A673 (cell line): Measurements from ENCODE around the gene FREY1. TPM values are rescaled to one million over a fixed set of nuclear protein-coding genes. Genes with fewer than 3 reads are reported as not detected.

Experiments used
- BruUV-seq: library from RNA; stranded (reverse); fragments of 400-500 nt; replicated peaks from 2 replicates; lab custom pipeline; 2021; lab: Mats Ljungman, UMichigan
- CTCF ChIA-PET: fragments of 300-600 bp; sonication (Branson Sonifier 250); formaldehyde crosslinking; loops from one replicate; lab custom pipeline; 2022; ENCODE audit warnings: antibody characterized with exemption; lab: Charles Lee
- POLR2A ChIA-PET: fragments of 300-600 bp; sonication (Branson Sonifier 250); formaldehyde crosslinking; loops from one replicate; lab custom pipeline; 2022; ENCODE audit warnings: antibody characterized with exemption; ENCODE audit not compliant: low non-redundant PET; lab: Charles Lee
- DNase-seq: peaks from one replicate; pipeline ENCODE4 v3.0.0-alpha.2; 2015; ENCODE audit warnings: low spot score
- H3K27ac ChIP-seq: fragments of 200-600 bp; sonication (generic); 2 replicates; pipeline ENCODE4 v1.5.1; 2016; ENCODE audit warnings: mixed run types, low read depth, mild to moderate bottlenecking, mixed read lengths, antibody characterized with exemption, low read length; ENCODE audit not compliant: poor library complexity, severe bottlenecking
- H3K27me3 ChIP-seq: fragments of 200-600 bp; sonication (generic); replicated peaks from 2 replicates; pipeline ENCODE4 v1.6.1; 2017; ENCODE audit warnings: mixed run types, low read depth, mild to moderate bottlenecking, mixed read lengths, antibody characterized with exemption, low read length; ENCODE audit not compliant: insufficient read depth, poor library complexity
- H3K36me3 ChIP-seq: fragments of 200-600 bp; sonication (generic); 2 replicates; pipeline ENCODE4 v1.6.1; 2016; ENCODE audit warnings: mixed run types, mild to moderate bottlenecking, mixed read lengths, antibody characterized with exemption, low read length; ENCODE audit not compliant: insufficient read depth, poor library complexity, severe bottlenecking
- H3K4me1 ChIP-seq: fragments of 200-600 bp; sonication (generic); 2 replicates; pipeline ENCODE4 v1.6.1; 2017; ENCODE audit warnings: mixed run types, mild to moderate bottlenecking, mixed read lengths, antibody characterized with exemption, low read length; ENCODE audit not compliant: insufficient read depth, poor library complexity, severe bottlenecking
- H3K4me3 ChIP-seq: fragments of 200-600 bp; sonication (generic); 2 replicates; pipeline ENCODE4 v1.5.1; 2016; ENCODE audit warnings: low read depth, mixed run types, mild to moderate bottlenecking, mixed read lengths, low read length; ENCODE audit not compliant: poor library complexity, severe bottlenecking
- H3K9me3 ChIP-seq: fragments of 200-600 bp; sonication (generic); 2 replicates; pipeline ENCODE4 v1.6.1; 2016; ENCODE audit warnings: mixed run types, low read depth, mild to moderate bottlenecking, mixed read lengths, antibody characterized with exemption, low read length; ENCODE audit not compliant: poor library complexity, severe bottlenecking
- EZH2 ChIP-seq: fragments of 200-600 bp; sonication (generic); IDR thresholded peaks from 2 replicates; pipeline ENCODE4 v1.6.1; 2017; ENCODE audit warnings: borderline replicate concordance, low read depth, mild to moderate bottlenecking, mixed read lengths, antibody characterized with exemption, low read length; ENCODE audit not compliant: poor library complexity, severe bottlenecking
- intact Hi-C: fragments of 100-400 bp; cut with micrococcal nuclease; formaldehyde crosslinking; loops from one replicate; pipeline ENCODE4 v1.10.0; 2022; ENCODE audit not compliant: unreplicated experiment
- total RNA-seq: library from RNA; stranded (reverse); gene quantifications from 2 replicates; pipeline ENCODE4 v1.2.3, GENCODE V29; 2021
- TF ChIP-seq, protein P1 (sequence below): fragments of 300-800, 200-600 bp; sonication (generic); conservative IDR thresholded peaks from 2 replicates; pipeline ENCODE4 v1.5.1; 2017; ENCODE audit warnings: low read depth, mild to moderate bottlenecking, antibody characterized with exemption, low read length, moderate library complexity, mixed read lengths

Gene FREY1
- total RNA-seq, 1 experiment from 2014 or later, result 3.8 TPM

DNA sequence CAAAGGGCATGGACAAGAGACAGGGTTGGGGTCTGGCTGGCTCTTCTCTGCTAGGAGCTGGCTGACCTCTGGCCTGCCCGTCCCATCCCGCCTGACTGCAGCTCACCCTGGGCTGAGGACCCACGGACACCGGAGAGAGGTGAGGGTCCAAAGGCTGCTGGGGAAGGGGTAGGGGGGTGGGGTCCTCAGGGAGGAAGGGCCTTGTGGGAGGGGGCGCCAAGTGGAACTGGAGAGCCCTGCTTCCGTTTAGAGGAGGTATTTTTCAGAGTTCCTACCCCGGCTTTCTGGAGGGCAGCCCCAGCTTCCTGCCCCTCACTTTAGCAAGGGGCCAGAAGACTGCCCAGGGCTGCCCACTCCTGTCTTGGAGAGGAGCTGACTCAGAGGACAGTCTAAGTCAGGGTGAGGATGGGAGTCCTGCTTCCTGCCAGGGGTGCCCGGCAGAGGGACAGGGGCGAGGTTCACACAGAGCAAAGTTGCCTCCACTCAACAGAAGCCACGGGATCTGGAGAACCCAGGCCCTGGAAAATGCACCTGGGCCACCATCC, 22.5 kb upstream of the FREY1 start:
- BruUV-seq, result no TSS peak
- POLR2A ChIA-PET, result no interaction called here
- no peak for DNase-seq
- intact Hi-C loops, result no loop called here
- CTCF ChIA-PET, result no interaction called here
- no peak overlapping the region for H3K27ac ChIP-seq
- H3K4me3 ChIP-seq, result no peak overlapping the region
- TF ChIP-seq, protein P1, sequence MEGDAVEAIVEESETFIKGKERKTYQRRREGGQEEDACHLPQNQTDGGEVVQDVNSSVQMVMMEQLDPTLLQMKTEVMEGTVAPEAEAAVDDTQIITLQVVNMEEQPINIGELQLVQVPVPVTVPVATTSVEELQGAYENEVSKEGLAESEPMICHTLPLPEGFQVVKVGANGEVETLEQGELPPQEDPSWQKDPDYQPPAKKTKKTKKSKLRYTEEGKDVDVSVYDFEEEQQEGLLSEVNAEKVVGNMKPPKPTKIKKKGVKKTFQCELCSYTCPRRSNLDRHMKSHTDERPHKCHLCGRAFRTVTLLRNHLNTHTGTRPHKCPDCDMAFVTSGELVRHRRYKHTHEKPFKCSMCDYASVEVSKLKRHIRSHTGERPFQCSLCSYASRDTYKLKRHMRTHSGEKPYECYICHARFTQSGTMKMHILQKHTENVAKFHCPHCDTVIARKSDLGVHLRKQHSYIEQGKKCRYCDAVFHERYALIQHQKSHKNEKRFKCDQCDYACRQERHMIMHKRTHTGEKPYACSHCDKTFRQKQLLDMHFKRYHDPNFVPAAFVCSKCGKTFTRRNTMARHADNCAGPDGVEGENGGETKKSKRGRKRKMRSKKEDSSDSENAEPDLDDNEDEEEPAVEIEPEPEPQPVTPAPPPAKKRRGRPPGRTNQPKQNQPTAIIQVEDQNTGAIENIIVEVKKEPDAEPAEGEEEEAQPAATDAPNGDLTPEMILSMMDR, result no peak
- no peak for TF ChIP-seq EZH2
- H3K9me3 ChIP-seq, result no peaks in the 10 kb centered on the region
- peaks cover 16% of the 10 kb centered on the region for H3K36me3 ChIP-seq
- no peaks in the 10 kb centered on the region for H3K27me3 ChIP-seq
- H3K4me1 ChIP-seq, result no peaks in the 10 kb centered on the region

DNA sequence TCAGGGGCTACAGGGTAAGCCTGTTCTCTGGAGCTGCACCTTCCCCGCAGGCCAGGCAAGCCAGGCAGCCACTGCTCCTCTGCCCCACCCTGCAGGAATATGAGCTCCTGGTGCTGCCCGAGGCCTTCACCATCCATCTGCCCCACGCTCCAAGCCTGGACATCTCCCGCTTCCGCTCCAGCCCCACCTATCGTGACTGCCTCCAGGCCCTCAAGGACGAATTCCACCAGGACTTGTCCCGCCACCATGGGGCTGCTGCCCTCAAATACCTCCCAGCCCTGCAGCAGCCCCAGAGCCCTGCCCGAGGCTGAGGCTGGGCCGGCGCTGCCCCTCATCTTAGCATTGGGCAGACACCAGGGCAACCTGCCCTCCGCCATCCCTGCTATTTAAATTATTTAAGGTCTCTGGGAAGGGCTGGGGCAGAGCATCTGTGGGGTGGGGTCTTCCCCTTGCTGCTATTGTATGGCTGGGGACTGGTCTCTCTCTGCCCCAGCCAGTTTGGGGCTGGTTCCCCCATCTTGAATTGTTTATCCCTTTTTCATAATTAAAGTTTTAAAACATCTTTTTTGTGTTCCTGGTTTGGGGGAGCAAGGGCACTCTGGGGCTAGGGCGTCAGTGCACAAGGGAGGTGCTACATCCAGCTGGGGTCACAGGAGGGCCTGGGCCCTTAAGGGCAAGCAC, 21.6 kb upstream of the FREY1 start:
- H3K4me3 ChIP-seq, result no peak overlapping the region
- peaks cover 7% of the 10 kb centered on the region for H3K36me3 ChIP-seq
- no peak for DNase-seq
- H3K27ac ChIP-seq, result no peak overlapping the region
- intact Hi-C loops, result no loop called here
- H3K27me3 ChIP-seq, result no peaks in the 10 kb centered on the region
- no peaks in the 10 kb centered on the region for H3K9me3 ChIP-seq
- no TSS peak for BruUV-seq
- POLR2A ChIA-PET, result no interaction called here
- no peaks in the 10 kb centered on the region for H3K4me1 ChIP-seq
- CTCF ChIA-PET, result no interaction called here
- no peak for TF ChIP-seq EZH2
- TF ChIP-seq, protein P1, result no peak

DNA sequence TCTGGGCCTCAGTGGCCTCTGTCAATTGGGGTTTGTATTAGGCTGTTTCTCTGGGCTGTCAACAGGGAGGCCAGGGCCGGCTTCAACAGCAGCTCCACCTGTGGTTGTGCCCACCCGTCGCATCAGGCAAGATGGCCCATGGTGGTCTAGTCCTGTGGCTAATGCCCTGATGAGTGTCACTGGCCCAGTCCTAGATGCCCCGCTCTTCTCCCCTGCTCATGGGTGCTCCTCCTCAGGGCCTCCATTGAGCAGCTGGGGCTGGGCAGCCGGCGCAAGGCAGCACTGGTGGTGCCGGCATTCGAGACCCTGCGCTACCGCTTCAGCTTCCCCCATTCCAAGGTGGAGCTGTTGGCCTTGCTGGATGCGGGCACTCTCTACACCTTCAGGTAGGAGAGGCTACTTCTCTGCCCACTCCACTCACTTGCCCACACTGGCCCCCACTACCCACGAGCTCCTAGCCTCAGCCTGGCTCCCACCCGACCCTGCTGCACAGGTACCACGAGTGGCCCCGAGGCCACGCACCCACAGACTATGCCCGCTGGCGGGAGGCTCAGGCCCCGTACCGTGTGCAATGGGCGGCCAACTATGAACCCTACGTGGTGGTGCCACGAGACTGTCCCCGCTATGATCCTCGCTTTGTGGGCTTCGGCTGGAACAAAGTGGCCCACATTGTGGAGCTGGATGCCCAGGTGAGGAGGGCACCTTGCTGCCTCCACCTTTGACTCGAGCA, 20.8 kb upstream of the FREY1 start:
- Histone ChIP-seq H3K4me3 (no peak overlapping the region), H3K36me3 (no peaks in the 10 kb centered on the region), H3K9me3 (no peaks in the 10 kb centered on the region), H3K27ac (no peak overlapping the region), H3K4me1 (peaks cover 5% of the 10 kb centered on the region), H3K27me3 (no peaks in the 10 kb centered on the region)
- DNase-seq, result no peak
- no peak for TF ChIP-seq EZH2
- TF ChIP-seq, protein P1, result no peak
- ChIA-PET POLR2A (no interaction called here), CTCF (no interaction called here)
- intact Hi-C loops, result no loop called here
- BruUV-seq, result no TSS peak
